ENCODE data around the gene CWC15.

- TF ChIP-seq, protein P1, sequence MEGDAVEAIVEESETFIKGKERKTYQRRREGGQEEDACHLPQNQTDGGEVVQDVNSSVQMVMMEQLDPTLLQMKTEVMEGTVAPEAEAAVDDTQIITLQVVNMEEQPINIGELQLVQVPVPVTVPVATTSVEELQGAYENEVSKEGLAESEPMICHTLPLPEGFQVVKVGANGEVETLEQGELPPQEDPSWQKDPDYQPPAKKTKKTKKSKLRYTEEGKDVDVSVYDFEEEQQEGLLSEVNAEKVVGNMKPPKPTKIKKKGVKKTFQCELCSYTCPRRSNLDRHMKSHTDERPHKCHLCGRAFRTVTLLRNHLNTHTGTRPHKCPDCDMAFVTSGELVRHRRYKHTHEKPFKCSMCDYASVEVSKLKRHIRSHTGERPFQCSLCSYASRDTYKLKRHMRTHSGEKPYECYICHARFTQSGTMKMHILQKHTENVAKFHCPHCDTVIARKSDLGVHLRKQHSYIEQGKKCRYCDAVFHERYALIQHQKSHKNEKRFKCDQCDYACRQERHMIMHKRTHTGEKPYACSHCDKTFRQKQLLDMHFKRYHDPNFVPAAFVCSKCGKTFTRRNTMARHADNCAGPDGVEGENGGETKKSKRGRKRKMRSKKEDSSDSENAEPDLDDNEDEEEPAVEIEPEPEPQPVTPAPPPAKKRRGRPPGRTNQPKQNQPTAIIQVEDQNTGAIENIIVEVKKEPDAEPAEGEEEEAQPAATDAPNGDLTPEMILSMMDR (IDR thresholded peaks at IDR 0.05), result no peak
- no peak for TF ChIP-seq EZH2 (IDR thresholded peaks at IDR 0.05; ENCODE audit: borderline replicate concordance, insufficient read depth, low read depth, low read length, poor library complexity, severe bottlenecking)
Observed at GRCh38 chr11:94961255-94961654, 12.1 kb downstream of the CWC15 start.
